Right atrium auricular region (tissue), 2 donors: ENCODE results near the gene FGF1. TPM values are rescaled to one million over a fixed set of nuclear protein-coding genes. Genes with fewer than 3 reads are reported as not detected.
A peak's percentile ranks its signal among the peaks of the same experiment; 100 is the strongest.

ENCODE experiments used
- DNase-seq: peaks from one replicate; pipeline ENCODE4 v3.0.0-alpha.2; 2019; ENCODE audit warnings: low spot score
- H3K27ac ChIP-seq, 2 donors: fragments of 200-600 bp; sonication (generic); 1 replicate in 1 of 2; 2 replicates in 1 of 2; pipeline ENCODE4 v1.5.1; 2016 to 2019
- H3K27me3 ChIP-seq, 2 donors: fragments of 200-600 bp; sonication (generic); one replicate each; pipeline versions ENCODE4 v1.5.1 to v1.6.0; 2017 to 2019
- H3K36me3 ChIP-seq: fragments of 200-600 bp; sonication (generic); one replicate; pipeline ENCODE4 v1.5.1; 2016
- H3K4me1 ChIP-seq, 2 donors: fragments of 200-600 bp; sonication (generic); one replicate each; pipeline versions ENCODE4 v1.5.1 to v1.6.0; 2017 to 2019
- H3K4me3 ChIP-seq, 2 donors: fragments of 200-600 bp; sonication (generic); 1 replicate in 1 of 2; 2 replicates in 1 of 2; pipeline ENCODE4 v1.5.1; 2017 to 2019; ENCODE audit warnings: mild to moderate bottlenecking in 1 of 2, moderate library complexity in 1 of 2
- H3K9me3 ChIP-seq, 2 donors: fragments of 200-600 bp; sonication (generic); one replicate each; pipeline ENCODE4 v1.5.1; 2019
- CTCF ChIP-seq, 2 donors: fragments of 200-600 bp; sonication (generic); IDR thresholded peaks; one replicate each; pipeline ENCODE4 v1.5.1; 2019; ENCODE audit warnings: antibody characterized with exemption in 2 of 2
- total RNA-seq, 2 donors: library from RNA; depleted of rRNA; stranded (reverse); fragments of >200 nt; gene quantifications; one replicate each; pipeline ENCODE4 v1.1.0, GENCODE V29; 2016

Gene FGF1
- total RNA-seq, 2 donors from 2014 or later: 35.3 to 47.9 TPM

- H3K9me3 ChIP-seq: no peaks in the 10 kb centered on the region
- H3K27me3 ChIP-seq: no peaks in the 10 kb centered on the region
- no peak overlapping the region for H3K27ac ChIP-seq
- H3K36me3 ChIP-seq: no peaks in the 10 kb centered on the region
- no peak for DNase-seq
- H3K4me1 ChIP-seq: peaks cover 0 to 35% of the 10 kb centered on the region in 2 donors
- H3K4me3 ChIP-seq: no peak overlapping the region
- no peak for TF ChIP-seq CTCF (IDR thresholded peaks at IDR 0.05)
These were observed 14.7 kb upstream of the FGF1 start for GRCh38 chr5:142700566-142700965.

- Histone ChIP-seq H3K9me3 (no peaks in the 10 kb centered on the region), H3K27me3 (no peaks in the 10 kb centered on the region), H3K36me3 (no peaks in the 10 kb centered on the region), H3K27ac (peak overlapping the region; percentile 82 to 85), H3K4me3 (no peak overlapping the region), H3K4me1 (peaks cover 0 to 36% of the 10 kb centered on the region in 2 donors)
- TF ChIP-seq CTCF (IDR thresholded peaks at IDR 0.05): peak; percentile 81 to 98
- DNase-seq: peak; percentile 97
These were observed 13.4 kb upstream of the FGF1 start for GRCh38 chr5:142699184-142699720.

- TF ChIP-seq CTCF (IDR thresholded peaks at IDR 0.05): no peak
- Histone ChIP-seq H3K4me1 (peaks cover 0 to 36% of the 10 kb centered on the region in 2 donors), H3K4me3 (no peak overlapping the region), H3K27ac (peak overlapping the region; percentile 82 to 85), H3K27me3 (no peaks in the 10 kb centered on the region), H3K36me3 (no peaks in the 10 kb centered on the region), H3K9me3 (no peaks in the 10 kb centered on the region)
- no peak for DNase-seq
These were observed 12.7 kb upstream of the FGF1 start for GRCh38 chr5:142698447-142699183.

- TF ChIP-seq CTCF (IDR thresholded peaks at IDR 0.05): no peak
- Histone ChIP-seq H3K27me3 (no peaks in the 10 kb centered on the region), H3K9me3 (no peaks in the 10 kb centered on the region), H3K4me3 (peak overlapping the region; percentile 25 to 40), H3K4me1 (peaks cover 0 to 36% of the 10 kb centered on the region in 2 donors), H3K36me3 (no peaks in the 10 kb centered on the region), H3K27ac (peak overlapping the region; percentile 82 to 85)
- peak; percentile 81 for DNase-seq
These were observed 11.7 kb upstream of the FGF1 start for GRCh38 chr5:142697356-142698255.

- DNase-seq: no peak
- Histone ChIP-seq H3K4me3 (peak overlapping the region; percentile 25 to 40), H3K27ac (peak overlapping the region; percentile 82 to 85), H3K27me3 (no peaks in the 10 kb centered on the region), H3K4me1 (peaks cover 0 to 36% of the 10 kb centered on the region in 2 donors), H3K9me3 (no peaks in the 10 kb centered on the region), H3K36me3 (no peaks in the 10 kb centered on the region)
- TF ChIP-seq CTCF (IDR thresholded peaks at IDR 0.05): peak in 1 of 2 donors; percentile 8
These were observed 10.5 kb upstream of the FGF1 start for GRCh38 chr5:142696379-142696778.
